ENCODE results near the gene IL21R. TPM values are rescaled to one million over a fixed set of nuclear protein-coding genes. Genes with fewer than 3 reads are reported as not detected.
A peak's percentile ranks its signal among the peaks of the same experiment; 100 is the strongest.

Gene IL21R
- total and polyA plus RNA-seq, 10 of the 15 experiments (the other 5 are each of a cell fraction or from before 2014, with no cell fraction given) = 5.3 to 138 (median 82.5) TPM

GRCh38 chr16:27401768-27402568, at the start of gene IL21R (continued):
- TF ChIP-seq, protein P1, sequence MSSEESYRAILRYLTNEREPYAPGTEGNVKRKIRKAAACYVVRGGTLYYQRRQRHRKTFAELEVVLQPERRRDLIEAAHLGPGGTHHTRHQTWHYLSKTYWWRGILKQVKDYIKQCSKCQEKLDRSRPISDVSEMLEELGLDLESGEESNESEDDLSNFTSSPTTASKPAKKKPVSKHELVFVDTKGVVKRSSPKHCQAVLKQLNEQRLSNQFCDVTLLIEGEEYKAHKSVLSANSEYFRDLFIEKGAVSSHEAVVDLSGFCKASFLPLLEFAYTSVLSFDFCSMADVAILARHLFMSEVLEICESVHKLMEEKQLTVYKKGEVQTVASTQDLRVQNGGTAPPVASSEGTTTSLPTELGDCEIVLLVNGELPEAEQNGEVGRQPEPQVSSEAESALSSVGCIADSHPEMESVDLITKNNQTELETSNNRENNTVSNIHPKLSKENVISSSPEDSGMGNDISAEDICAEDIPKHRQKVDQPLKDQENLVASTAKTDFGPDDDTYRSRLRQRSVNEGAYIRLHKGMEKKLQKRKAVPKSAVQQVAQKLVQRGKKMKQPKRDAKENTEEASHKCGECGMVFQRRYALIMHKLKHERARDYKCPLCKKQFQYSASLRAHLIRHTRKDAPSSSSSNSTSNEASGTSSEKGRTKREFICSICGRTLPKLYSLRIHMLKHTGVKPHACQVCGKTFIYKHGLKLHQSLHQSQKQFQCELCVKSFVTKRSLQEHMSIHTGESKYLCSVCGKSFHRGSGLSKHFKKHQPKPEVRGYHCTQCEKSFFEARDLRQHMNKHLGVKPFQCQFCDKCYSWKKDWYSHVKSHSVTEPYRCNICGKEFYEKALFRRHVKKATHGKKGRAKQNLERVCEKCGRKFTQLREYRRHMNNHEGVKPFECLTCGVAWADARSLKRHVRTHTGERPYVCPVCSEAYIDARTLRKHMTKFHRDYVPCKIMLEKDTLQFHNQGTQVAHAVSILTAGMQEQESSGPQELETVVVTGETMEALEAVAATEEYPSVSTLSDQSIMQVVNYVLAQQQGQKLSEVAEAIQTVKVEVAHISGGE (CRISPR knock-in tag; IDR thresholded peaks at IDR 0.05) = no peak
- TF ChIP-seq BHLHE40 (IDR thresholded peaks at IDR 0.05; ENCODE audit: borderline replicate concordance in 1 of 2, low read depth in 2 of 2, low read length in 1 of 2) = peak; percentile 91 to 97
- no peak for TF ChIP-seq NFXL1 (IDR thresholded peaks at IDR 0.05; ENCODE audit: borderline replicate concordance)
- no peak for TF ChIP-seq PAX8 (IDR thresholded peaks at IDR 0.05)
- no peak for TF ChIP-seq KAT2A (conservative IDR thresholded peaks at IDR 0.05; ENCODE audit: control insufficient read depth, low read depth, low read length)
- TF ChIP-seq MEF2B (IDR thresholded peaks at IDR 0.05; ENCODE audit: partially characterized antibody, poor library complexity, severe bottlenecking) = peak; percentile 42
- no peak for TF ChIP-seq SIX5 (IDR thresholded peaks at IDR 0.05; ENCODE audit: low read depth, low read length, severe bottlenecking)
- TF ChIP-seq CREB1 (IDR thresholded peaks at IDR 0.05; ENCODE audit: low read depth) = no peak
- no peak; the same call in none of the 2 replicates for TF ChIP-seq LARP7 (IDR thresholded peaks at IDR 0.05)
- TF ChIP-seq BMI1 (IDR thresholded peaks at IDR 0.05; ENCODE audit: borderline replicate concordance) = no peak
- peak; percentile 76 for TF ChIP-seq MTA2 (IDR thresholded peaks at IDR 0.05; ENCODE audit: low read depth)
- peak; percentile 80 for TF ChIP-seq BACH1 (IDR thresholded peaks at IDR 0.05; ENCODE audit: borderline replicate concordance)
- peak; percentile 96 for TF ChIP-seq POLR2AphosphoS5 (IDR thresholded peaks at IDR 0.05; ENCODE audit: low read length)
- TF ChIP-seq POLR2A (IDR thresholded peaks at IDR 0.05; ENCODE audit: low read depth, low read length) = peak; percentile 95
- no peak for TF ChIP-seq CHD4 (IDR thresholded peaks at IDR 0.05)
- no peak for TF ChIP-seq ATF3 (IDR thresholded peaks at IDR 0.05; ENCODE audit: borderline replicate concordance, extremely low read depth, low read depth, low read length)
- peak; percentile 89 for TF ChIP-seq IKZF1 (conservative IDR thresholded peaks at IDR 0.05)
- TF ChIP-seq, protein P2, sequence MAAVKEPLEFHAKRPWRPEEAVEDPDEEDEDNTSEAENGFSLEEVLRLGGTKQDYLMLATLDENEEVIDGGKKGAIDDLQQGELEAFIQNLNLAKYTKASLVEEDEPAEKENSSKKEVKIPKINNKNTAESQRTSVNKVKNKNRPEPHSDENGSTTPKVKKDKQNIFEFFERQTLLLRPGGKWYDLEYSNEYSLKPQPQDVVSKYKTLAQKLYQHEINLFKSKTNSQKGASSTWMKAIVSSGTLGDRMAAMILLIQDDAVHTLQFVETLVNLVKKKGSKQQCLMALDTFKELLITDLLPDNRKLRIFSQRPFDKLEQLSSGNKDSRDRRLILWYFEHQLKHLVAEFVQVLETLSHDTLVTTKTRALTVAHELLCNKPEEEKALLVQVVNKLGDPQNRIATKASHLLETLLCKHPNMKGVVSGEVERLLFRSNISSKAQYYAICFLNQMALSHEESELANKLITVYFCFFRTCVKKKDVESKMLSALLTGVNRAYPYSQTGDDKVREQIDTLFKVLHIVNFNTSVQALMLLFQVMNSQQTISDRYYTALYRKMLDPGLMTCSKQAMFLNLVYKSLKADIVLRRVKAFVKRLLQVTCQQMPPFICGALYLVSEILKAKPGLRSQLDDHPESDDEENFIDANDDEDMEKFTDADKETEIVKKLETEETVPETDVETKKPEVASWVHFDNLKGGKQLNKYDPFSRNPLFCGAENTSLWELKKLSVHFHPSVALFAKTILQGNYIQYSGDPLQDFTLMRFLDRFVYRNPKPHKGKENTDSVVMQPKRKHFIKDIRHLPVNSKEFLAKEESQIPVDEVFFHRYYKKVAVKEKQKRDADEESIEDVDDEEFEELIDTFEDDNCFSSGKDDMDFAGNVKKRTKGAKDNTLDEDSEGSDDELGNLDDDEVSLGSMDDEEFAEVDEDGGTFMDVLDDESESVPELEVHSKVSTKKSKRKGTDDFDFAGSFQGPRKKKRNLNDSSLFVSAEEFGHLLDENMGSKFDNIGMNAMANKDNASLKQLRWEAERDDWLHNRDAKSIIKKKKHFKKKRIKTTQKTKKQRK (IDR thresholded peaks at IDR 0.05; ENCODE audit: low read depth, low read length) = no peak
- TF ChIP-seq ZSCAN29 (IDR thresholded peaks at IDR 0.05) = no peak
- TF ChIP-seq GATAD2B (conservative IDR thresholded peaks at IDR 0.05; ENCODE audit: low read depth) = peak; percentile 82
- TF ChIP-seq CHD1 (IDR thresholded peaks at IDR 0.05; ENCODE audit: low read depth, low read length) = no peak
- TF ChIP-seq PBX3 (IDR thresholded peaks at IDR 0.05; ENCODE audit: insufficient replicate concordance, low read depth, low read length) = peak; percentile 95
- no peak for TF ChIP-seq RAD51 (IDR thresholded peaks at IDR 0.05)
- TF ChIP-seq MTA3 (IDR thresholded peaks at IDR 0.05; ENCODE audit: borderline replicate concordance, low read length) = no peak
